ENCODE results near the gene WDR48.

Gene WDR48

DNA sequence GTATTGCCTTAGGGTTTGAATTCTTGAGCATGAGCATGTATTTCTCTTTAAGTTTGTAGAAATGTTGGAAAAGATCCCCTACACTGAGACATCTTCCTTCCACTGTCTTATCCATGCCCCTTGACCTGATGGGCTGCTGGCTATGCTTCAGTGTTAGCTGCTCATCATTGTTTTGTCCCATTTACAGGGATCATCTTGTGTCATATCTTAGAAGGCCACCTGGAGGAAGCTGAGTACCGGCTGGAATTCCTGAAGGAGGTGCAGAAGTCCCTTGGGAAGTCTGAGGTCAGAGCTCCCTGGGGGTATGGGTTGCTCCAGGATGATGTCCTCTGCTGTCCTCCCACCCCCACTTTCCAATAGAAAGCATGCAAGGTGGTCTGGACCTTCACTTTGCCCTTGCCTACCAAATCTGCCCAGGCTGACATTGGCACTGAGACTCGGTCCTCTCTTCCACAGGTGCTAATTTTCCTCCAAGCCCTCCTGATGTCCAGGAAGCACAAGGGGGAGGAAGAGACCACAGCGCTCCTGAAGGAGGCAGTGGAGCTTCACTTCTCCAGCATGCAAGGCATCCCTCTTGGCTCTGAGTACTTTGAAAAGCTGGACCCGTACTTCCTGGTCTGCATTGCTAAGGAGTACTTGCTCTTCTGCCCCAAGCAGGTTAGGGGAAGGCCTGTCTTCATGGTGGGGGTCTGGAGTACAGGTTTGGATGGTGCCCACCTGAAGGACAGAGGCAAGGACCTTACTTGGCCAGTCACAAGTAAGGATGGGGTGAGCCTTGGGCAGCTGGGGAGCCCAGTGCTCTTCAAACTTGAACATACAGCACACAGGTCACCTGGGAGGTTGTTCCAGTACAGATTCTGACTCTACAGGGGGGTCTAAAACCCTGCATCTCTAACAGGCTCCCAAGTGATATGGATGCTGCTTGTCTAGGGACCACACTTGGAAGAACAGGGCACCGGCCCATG is 73.3 kb downstream of the WDR48 start:
- DNase-seq: no peak

DNA sequence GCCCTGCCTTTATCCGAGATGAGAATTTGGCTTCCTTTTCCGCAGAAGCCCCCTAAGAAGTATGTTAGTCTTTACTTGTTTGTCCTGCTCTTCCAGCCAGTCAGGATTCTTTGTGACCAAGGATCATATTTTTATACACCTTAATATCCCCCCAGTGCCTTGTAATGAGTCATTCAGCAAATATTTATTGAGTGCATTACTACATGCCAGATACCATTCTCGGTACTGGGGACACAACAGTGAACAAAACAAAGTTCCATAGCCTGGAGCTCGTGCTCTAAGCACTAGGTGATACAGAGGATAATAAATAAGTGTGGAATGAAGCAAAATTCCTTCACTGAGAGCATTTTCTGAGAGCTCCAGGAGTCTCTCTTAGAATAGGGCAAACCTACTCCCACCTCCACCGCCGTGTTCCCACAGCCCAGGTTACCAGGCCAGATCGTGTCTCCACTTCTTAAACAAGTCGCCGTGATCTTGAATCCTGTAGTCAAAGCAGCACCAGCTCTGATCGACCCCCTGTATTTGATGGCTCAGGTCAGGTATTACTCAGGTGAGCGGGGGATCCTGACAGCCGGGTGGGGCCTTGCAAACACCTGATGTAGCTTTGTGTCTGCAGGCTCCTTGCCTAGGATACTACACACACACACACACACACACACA is 74.2 kb downstream of the WDR48 start:
- DNase-seq: no peak

- DNase-seq: peak; percentile 51
Observed at GRCh38 chr3:39126532-39127071, 74.8 kb downstream of the WDR48 start.

DNA sequence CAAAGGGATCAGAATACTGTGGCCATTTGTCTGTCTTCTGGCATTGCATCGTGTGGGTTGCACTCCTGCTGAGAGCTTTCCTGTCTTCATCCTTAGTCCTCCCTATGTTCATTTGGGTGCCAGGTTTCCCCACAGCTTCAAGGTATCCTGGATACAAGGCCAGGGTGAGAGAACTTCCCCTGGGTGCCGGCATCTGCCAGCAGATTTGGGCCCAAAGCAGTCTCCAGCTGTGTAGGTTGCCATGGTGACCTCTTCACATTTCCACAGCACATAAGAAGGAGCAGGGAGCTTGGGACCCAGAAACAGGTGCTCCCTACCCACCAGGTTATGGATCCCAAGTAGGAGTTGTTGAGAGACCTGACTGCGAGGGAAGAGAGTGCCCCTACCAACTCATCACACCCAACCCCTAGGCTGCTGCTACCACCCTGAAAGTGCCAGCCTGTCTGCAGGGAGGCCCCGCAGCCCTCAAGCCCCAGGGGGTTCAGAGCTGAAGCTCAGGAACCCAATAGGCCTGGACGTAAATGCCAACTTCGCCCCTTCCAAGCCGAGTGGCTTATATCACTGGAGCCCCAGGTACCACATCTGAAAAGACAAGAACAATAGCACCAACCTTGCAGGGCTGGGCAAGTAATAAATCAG is 75.6 kb downstream of the WDR48 start:
- no peak for DNase-seq

- no peak for DNase-seq
Observed at GRCh38 chr3:39127908-39128304, 76.1 kb downstream of the WDR48 start.

- DNase-seq: no peak
Observed at GRCh38 chr3:39128951-39129350, 77.1 kb downstream of the WDR48 start.

- no peak for DNase-seq
Observed at GRCh38 chr3:39130026-39130425, 78.2 kb downstream of the WDR48 start.

- no peak for DNase-seq
Observed at GRCh38 chr3:39130693-39131265, 79.0 kb downstream of the WDR48 start.

- DNase-seq: no peak
Observed at GRCh38 chr3:39132096-39133092, 80.6 kb downstream of the WDR48 start.

DNA sequence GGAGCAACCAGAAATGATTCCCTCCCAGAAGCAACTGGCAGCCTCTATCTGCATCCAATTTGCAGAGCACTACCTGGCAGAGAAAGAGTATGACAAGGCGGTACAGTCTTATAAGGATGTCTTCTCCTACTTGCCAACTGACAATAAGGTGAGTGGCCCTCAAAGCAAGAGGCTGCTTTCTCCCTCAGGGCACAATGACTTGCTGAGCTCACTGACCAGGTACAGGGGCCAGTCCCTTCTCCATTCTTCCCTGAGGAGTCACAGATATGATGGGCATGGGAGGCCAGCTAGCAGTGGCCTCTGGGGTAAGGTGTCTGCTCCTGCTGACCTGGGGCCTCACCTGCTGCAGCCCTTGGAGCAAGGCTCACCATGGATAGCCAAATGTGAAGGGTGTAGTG is 81.3 kb downstream of the WDR48 start:
- no peak for DNase-seq

DNA sequence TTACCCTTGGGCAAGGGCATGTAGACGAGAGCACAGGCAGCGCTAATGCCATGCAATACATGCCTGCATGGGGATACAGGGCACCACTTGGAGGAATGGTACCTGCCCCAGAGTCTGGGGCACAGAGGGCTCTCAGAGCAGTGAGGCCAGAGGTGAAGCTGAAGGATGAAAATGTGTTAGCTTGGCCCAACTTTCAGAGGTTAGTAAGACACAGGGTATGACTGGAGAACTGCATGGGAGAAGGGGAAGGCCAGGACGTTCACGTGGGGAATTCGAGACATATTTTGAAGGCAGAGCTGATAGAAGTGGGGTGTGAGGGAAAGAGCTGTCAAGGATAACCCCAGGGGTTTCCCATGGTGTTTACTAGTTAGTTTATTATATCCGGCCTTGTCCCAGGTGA is 82.0 kb downstream of the WDR48 start:
- DNase-seq: no peak

GRCh38 chr3:39134305-39134704 is 82.5 kb downstream of the WDR48 start:
- no peak for DNase-seq

- no peak for DNase-seq
Observed at GRCh38 chr3:39135170-39135805, 83.5 kb downstream of the WDR48 start.

- no peak for DNase-seq
Observed at GRCh38 chr3:39136533-39137434, 85.0 kb downstream of the WDR48 start.

DNA sequence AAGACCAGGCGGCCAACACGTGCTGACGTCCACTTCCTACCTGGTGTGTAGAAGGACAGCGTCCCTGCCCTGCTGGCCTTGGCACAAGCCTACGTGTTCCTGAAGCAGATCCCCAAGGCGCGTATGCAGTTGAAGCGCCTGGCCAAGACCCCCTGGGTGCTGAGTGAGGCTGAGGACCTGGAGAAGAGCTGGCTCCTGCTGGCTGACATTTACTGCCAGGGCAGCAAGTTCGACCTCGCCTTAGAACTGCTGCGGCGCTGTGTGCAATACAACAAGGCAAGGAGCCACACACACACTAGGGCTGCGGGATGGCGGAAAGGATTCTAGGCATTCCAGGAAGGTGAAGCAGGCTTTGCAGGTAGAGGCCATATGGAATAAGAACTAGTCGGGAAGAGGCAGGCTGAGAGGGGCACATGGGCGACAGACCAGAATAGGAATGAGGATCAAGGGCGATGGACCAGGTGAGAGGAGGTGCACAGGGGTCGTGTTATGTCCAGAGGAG is 85.7 kb downstream of the WDR48 start:
- no peak for DNase-seq

DNA sequence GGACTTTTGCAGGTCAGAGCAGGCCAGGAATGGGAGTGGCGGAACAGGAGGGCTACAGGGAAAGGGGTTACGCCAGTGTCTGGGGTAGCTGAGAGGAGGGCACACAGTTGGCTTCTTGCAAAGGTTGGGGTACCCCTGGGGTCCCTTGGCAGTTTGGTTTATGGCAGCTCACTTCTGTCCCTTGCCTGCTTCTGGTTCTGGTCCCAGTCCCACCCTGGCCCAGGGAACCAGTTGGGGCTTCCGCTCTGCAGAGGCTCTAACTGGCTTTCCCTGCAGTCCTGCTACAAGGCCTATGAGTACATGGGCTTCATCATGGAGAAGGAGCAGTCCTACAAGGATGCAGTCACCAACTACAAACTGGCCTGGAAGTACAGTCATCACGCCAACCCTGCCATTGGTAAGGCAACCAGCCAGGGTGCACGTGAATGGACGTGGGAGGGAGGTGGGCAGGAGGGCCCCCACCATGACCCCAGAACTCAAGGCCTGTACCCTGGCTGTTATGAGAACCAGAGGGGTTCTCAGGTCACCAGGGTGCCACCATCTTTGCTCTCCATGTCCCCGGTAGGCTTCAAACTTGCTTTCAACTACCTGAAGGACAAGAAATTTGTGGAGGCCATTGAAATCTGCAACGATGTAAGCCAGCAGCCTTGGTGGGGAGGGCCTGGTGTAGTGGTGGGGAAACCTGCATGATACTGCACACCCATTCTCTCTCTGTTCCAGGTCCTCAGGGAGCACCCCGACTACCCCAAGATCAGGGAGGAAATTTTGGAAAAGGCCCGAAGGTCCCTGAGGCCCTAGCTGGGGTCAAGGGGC is 86.4 kb downstream of the WDR48 start:
- DNase-seq: no peak

DNA sequence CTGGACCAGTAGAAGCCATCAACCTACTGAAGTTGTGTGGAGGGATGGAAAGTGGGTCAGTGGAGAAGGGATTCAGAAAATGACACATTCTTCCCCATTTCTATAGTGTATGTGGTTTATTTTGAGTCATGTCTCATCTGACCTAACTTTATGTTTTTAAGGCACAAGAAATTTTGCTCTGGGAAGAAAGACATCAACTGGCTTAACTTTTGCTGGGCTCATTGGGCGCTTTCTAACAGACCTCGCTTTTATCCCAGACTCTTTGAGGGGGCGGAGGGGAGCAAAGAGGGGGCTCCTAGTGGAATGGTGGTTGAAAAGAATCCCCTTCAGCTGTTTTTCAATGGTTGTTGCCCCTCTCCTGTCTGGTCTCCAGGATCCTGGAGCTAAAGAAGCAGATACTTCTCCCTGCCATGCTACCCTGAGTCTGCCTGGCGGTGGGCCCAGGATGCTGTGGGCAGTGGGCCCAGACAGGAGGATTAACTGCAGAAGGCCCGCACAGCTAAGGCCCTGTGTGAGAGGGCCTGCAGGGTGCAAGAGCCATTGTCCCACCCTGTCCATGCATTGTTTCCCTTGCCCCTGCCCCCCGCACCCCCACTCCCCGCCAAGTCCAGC is 87.1 kb downstream of the WDR48 start:
- no peak for DNase-seq

- DNase-seq: no peak
Observed at GRCh38 chr3:39139442-39139841, 87.6 kb downstream of the WDR48 start.

Data from RPMI8226 (cell line).